Right lobe of liver (tissue), 6 donors: ENCODE results near the gene MFNG. TPM values are rescaled to one million over a fixed set of nuclear protein-coding genes. Genes with fewer than 3 reads are reported as not detected.

Experiments used
- ATAC-seq, 4 donors: fragments of 200-7000 bp; cut with Tn5 transposase; one replicate each; pipeline ENCODE4 v1.9.1; 2020; ENCODE audit warnings: mild to moderate bottlenecking in 4 of 4, moderate library complexity in 4 of 4
- DNase-seq, 3 donors: peaks; one replicate each; pipeline ENCODE4 v3.0.0-alpha.2; 2020
- H3K27ac ChIP-seq, 3 donors: fragments of 200-600 bp; one replicate each; pipeline ENCODE4 v1.8.0; 2022
- H3K27me3 ChIP-seq, 2 donors: fragments of 200-600 bp; one replicate each; pipeline ENCODE4 v1.8.0; 2022
- H3K36me3 ChIP-seq, 4 donors: fragments of 200-600 bp; sonication (generic) in 1 of 4; one replicate each; pipeline versions ENCODE4 v1.5.1 to v1.8.0; 2017 to 2022; ENCODE audit warnings: control low read depth in 1 of 4
- H3K4me1 ChIP-seq, 4 donors: fragments of 200-600 bp; sonication (generic) in 1 of 4; one replicate each; pipeline versions ENCODE4 v1.5.1 to v1.8.0; 2017 to 2022; ENCODE audit warnings: control low read depth in 1 of 4
- H3K4me3 ChIP-seq, 3 donors: fragments of 200-600 bp; one replicate each; pipeline ENCODE4 v1.8.0; 2022
- H3K9me3 ChIP-seq, 4 donors: fragments of 200-600 bp; sonication (generic) in 1 of 4; one replicate each; pipeline versions ENCODE4 v1.5.1 to v1.8.0; 2017 to 2022; ENCODE audit warnings: control low read depth in 1 of 4
- POLR2A ChIP-seq: fragments of 450-650 bp; IDR thresholded peaks from one replicate; pipeline ENCODE4 v1.6.1; 2017; ENCODE audit warnings: antibody characterized with exemption, mild to moderate bottlenecking
- WGBS: methylation state at CpG from one replicate; pipeline ENCODE4 v1.1.6; 2018; ENCODE audit warnings: low coverage, low lambda C conversion rate; ENCODE audit not compliant: insufficient coverage; ENCODE audit errors: missing lambda C conversion rate; 5-methylcytosine and 5-hydroxymethylcytosine counted together
- intact Hi-C, 2 donors: fragments of 100-400 bp; cut with DNase I; formaldehyde crosslinking; loops; one replicate each; pipeline versions ENCODE4 v1.11.2 to v1.14.1; 2022
- total RNA-seq, 6 experiments: library from RNA; depleted of rRNA in 2 of 6; stranded (reverse); fragments of >200 nt in 2 of 6; fragmentation: NEBNext Ultra II Directional in 3 of 6; extraction: Animal tissue kit (Norgen Biotek cat#: 25700) in 3 of 6; gene quantifications; one replicate each; pipeline versions ENCODE4 v1.1.0 to v1.2.4, GENCODE V29; 2016 to 2023
- TF ChIP-seq, protein P1 (sequence below), 4 donors: fragments of 200-600 bp in 3 of 4; fragments of 450-650 bp in 1 of 4; IDR thresholded peaks; one replicate each; pipeline versions ENCODE4 v1.5.1 to v1.8.0; 2016 to 2022; ENCODE audit warnings: antibody characterized with exemption in 4 of 4, mild to moderate bottlenecking in 2 of 4
- donor health status: DM: no; HTN: yes; CAD: no.
- donor health status: DM: no; HTN: no; CAD: no.
- donor health status: DM: no; HTN: no; CAD: no.
- donor health status: DM: no; HTN: yes; CAD: no.
- donor health status: DM: no; HTN: yes; CAD: no.

Gene MFNG
- total RNA-seq, 6 experiments from 2014 or later, result 5.6 to 14.4 (median 10.2) TPM

DNA sequence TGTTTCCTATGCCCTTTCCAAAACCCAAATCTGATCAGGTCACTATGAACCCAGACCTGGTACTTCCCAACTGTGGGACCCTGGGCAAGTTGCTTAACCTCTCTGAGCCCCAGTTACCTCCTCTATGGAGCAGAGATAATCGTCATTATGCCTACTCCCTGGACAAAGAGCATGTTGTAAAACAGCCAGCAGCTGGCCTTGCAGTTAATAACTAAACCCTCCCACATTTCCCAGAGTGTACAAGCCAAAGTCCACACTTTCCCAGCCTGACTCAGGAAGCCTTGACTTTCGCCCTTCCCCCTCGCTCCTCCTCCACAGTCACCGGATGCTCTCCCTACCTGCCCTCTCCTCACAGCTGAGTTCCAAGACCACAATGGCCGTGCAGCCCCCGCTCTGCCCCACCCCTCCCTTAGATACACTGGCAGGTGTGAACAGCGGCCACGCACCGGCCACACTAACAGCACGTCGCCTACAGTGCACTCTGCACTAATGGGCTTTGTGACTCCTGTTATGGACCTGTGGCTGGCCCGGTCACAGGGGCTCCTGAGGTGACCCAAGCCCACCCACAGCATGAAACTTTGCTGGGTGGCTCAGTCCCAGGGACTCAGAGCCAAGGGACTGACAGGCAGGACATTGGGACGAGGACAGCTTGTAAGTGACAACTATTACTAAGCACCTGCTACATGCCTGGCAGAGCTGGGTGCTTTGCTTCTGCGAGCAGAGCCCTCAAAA, 15.6 kb upstream of the MFNG start:
- peak; percentile 63 for TF ChIP-seq POLR2A
- TF ChIP-seq, protein P1, sequence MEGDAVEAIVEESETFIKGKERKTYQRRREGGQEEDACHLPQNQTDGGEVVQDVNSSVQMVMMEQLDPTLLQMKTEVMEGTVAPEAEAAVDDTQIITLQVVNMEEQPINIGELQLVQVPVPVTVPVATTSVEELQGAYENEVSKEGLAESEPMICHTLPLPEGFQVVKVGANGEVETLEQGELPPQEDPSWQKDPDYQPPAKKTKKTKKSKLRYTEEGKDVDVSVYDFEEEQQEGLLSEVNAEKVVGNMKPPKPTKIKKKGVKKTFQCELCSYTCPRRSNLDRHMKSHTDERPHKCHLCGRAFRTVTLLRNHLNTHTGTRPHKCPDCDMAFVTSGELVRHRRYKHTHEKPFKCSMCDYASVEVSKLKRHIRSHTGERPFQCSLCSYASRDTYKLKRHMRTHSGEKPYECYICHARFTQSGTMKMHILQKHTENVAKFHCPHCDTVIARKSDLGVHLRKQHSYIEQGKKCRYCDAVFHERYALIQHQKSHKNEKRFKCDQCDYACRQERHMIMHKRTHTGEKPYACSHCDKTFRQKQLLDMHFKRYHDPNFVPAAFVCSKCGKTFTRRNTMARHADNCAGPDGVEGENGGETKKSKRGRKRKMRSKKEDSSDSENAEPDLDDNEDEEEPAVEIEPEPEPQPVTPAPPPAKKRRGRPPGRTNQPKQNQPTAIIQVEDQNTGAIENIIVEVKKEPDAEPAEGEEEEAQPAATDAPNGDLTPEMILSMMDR (IDR thresholded peaks at IDR 0.05), result no peak
- peak; percentile 86 to 95 (median 90) for DNase-seq
- Histone ChIP-seq H3K36me3 (peaks cover 0 to 3% (median 0%) of the 10 kb centered on the region in 4 donors), H3K9me3 (no peaks in the 10 kb centered on the region), H3K27me3 (no peaks in the 10 kb centered on the region), H3K4me3 (peak overlapping the region; percentile 29 to 55 (median 54)), H3K4me1 (peaks cover 0 to 56% (median 35%) of the 10 kb centered on the region in 4 donors), H3K27ac (peak overlapping the region; percentile 62 to 95 (median 87))
- intact Hi-C loops, result no loop called here
- 13% methylated on average over 8 of the region's 14 CpGs for WGBS
- peak; percentile 67 to 80 (median 76) for ATAC-seq

DNA sequence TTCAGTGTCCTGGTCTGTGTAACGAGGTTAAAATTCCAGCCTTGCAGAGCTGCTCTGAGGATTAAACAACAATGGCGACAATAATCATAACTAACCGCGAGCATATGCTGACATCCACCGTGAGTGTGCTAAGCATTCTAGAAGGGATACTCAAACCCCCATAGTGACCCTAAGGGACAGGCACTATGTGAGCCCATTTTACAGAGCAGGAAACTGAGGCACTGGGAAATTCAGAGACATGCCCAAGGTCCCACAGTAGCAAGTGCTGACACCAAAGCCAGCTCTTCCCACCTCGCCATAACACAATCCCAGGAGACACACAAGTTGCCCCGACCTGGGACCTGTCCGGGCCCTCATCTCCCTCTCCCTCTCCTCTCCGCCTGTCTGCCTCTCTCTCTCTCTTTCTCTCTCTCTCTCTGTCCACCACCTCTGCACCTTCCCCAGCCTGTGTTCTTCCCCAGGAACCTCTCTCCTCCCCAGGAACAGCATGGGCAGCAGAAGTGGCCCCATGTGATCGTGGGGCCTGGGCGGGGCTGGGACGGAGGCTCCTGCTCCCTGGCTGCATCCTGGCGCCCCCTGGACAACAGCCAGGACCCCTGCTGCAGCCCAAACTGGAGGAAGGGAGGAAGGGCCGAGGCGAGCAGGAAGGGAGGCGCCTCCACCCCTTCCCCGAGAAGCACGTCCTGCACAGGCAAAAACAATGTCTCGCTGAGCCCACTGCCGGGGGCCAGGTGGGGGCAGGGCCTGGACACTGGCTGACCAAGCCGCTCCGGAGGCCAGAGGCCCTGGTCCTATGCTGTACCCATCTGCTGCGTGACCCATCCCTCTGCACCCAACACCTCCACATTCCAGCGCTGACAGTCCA, 14.8 kb upstream of the MFNG start:
- H3K9me3 ChIP-seq, result no peaks in the 10 kb centered on the region
- ATAC-seq (peak; percentile 4 to 49 (median 22)), DNase-seq (peak; percentile 75 to 83 (median 80))
- no peaks in the 10 kb centered on the region for H3K27me3 ChIP-seq
- H3K27ac ChIP-seq, result peak overlapping the region; percentile 62 to 95 (median 87)
- intact Hi-C loops, result no loop called here
- H3K4me1 ChIP-seq, result peaks cover 0 to 56% (median 35%) of the 10 kb centered on the region in 4 donors
- no peaks in the 10 kb centered on the region for H3K36me3 ChIP-seq
- WGBS, result 32% methylated on average over 13 of the region's 24 CpGs
- peak overlapping the region; percentile 29 to 55 (median 54) for H3K4me3 ChIP-seq
- no peak for TF ChIP-seq POLR2A
- TF ChIP-seq, protein P1 (IDR thresholded peaks at IDR 0.05), result no peak

DNA sequence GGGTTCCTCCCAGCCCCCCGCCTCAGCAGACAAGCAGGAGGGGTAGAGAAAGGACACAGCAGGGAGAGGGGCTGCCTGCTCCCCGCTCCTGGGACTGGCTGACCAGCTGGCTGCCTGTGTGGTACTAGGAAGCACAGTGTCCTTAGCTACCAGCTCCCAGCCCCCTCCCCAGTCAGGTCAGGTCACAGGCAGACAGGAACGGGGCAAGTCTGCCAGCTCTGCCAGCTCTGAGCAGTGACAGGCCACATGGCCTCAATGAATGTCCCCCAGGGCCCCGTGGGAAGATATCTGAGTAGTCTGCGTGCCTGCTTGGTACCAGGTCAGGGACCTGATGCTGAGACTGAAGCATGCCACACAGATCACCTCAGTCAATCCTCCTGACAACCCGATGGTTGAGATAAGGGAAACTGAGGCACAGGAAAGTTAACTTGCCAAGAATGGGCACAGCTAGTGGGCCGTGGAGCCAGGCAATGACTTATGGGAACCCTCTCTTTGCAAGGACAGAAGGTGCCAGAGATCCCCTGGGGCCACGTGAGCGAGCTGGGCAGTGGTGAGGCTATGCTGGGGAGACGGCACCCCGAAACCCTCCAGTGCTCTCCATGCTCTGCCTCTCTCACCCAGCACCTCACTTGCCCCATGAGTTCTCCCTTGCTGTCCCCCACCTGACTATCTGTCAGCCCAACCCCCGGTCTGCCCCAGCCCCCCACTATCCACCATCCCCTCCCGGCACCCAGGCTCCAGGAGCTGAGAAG, 13.8 kb upstream of the MFNG start:
- 54% methylated on average over 6 of the region's 13 CpGs for WGBS
- DNase-seq, result no peak
- no peaks in the 10 kb centered on the region for H3K27me3 ChIP-seq
- H3K27ac ChIP-seq, result peak overlapping the region; percentile 62 to 95 (median 87)
- H3K4me3 ChIP-seq, result no peak overlapping the region
- H3K9me3 ChIP-seq, result no peaks in the 10 kb centered on the region
- peaks cover 0 to 5% (median 0%) of the 10 kb centered on the region in 4 donors for H3K36me3 ChIP-seq
- no peak for ATAC-seq
- intact Hi-C loops, result no loop called here
- no peak for TF ChIP-seq POLR2A
- TF ChIP-seq, protein P1 (IDR thresholded peaks at IDR 0.05), result no peak
- peaks cover 0 to 56% (median 35%) of the 10 kb centered on the region in 4 donors for H3K4me1 ChIP-seq

DNA sequence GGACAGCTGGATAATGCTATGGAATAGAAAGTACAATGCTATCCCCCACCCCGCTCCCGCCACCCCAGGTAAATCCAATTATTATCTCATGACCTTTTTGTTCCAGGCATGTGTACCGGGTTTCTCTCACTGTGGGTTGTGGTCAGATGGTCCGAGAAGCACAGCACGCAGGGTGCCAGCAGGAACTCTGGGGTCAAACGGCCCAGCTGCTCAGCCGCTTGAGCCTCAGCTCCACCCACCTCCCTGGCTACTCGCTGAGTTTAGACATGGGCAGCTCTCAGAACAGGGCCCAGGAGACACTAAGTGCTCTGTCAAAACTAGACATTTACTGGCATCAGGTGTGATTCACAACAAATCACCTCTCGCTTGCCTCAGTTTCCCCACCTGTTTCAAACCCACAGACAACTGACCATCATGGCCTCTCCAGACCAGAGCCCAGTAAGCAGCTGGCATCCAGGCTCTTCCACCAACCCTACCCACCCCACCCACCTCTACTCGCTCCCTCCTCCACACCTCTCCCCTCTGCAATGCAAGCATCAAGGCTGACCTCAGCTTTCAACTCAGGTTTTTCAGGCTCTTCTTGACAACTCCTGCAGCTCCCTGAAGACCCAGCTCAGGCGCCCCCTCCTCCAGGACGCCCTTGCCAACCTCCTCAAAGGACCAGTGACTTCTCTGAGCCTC, 13.0 kb upstream of the MFNG start:
- peaks cover 0 to 54% (median 34%) of the 10 kb centered on the region in 4 donors for H3K4me1 ChIP-seq
- ATAC-seq (no peak), DNase-seq (no peak)
- H3K9me3 ChIP-seq, result no peaks in the 10 kb centered on the region
- H3K4me3 ChIP-seq, result no peak overlapping the region
- intact Hi-C loops, result no loop called here
- 79% methylated on average over 3 of the region's 12 CpGs for whole genome bisulfite sequencing
- H3K27ac ChIP-seq, result peak overlapping the region in 1 of 3 donors; percentile 24
- TF ChIP-seq POLR2A, result no peak
- TF ChIP-seq, protein P1 (IDR thresholded peaks at IDR 0.05), result no peak
- peaks cover 0 to 5% (median 0%) of the 10 kb centered on the region in 4 donors for H3K36me3 ChIP-seq
- no peaks in the 10 kb centered on the region for H3K27me3 ChIP-seq
